DND-41 (cell line): ENCODE measurements around the gene IL22RA1.

Experiments used
- ATAC-seq: fragments of 200-7000 bp; cut with Tn5 transposase; 3 replicates; pipeline ENCODE4 v1.9.1; 2021; ENCODE audit warnings: low read depth; ENCODE audit not compliant: insufficient read depth
- DNase-seq: peaks from one replicate; pipeline ENCODE4 v3.0.0-alpha.2; 2020
- H2AFZ ChIP-seq: 2 replicates; pipeline ENCODE4 v1.6.0; 2012; ENCODE audit warnings: low read depth, low read length
- H3K27ac ChIP-seq: 2 replicates; pipeline ENCODE4 v1.5.1; 2012; ENCODE audit warnings: low read length, inconsistent platforms
- H3K27me3 ChIP-seq: fragments of 200-600 bp; sonication (generic); 2 replicates; pipeline ENCODE4 v1.6.0; 2012; ENCODE audit warnings: low read length, mild to moderate bottlenecking, inconsistent platforms; ENCODE audit not compliant: insufficient read depth, poor library complexity
- H3K36me3 ChIP-seq: 2 replicates; pipeline ENCODE4 v1.5.1; 2012; ENCODE audit warnings: low read length, inconsistent platforms; ENCODE audit not compliant: insufficient read depth
- H3K4me1 ChIP-seq: 2 replicates; pipeline ENCODE4 v1.5.1; 2012; ENCODE audit warnings: mild to moderate bottlenecking, low read length; ENCODE audit not compliant: insufficient read depth
- H3K4me2 ChIP-seq: 2 replicates; pipeline ENCODE4 v1.6.0; 2012; ENCODE audit warnings: mild to moderate bottlenecking, moderate library complexity, low read length, inconsistent platforms; ENCODE audit not compliant: insufficient read depth
- H3K4me3 ChIP-seq, 2 experiments: fragments of 200-600 bp in 1 of 2; shearing (Covaris generic) in 1 of 2; 2 replicates each; pipeline ENCODE4 v1.5.1; 2012 to 2016; ENCODE audit warnings: inconsistent platforms in 2 of 2, low read length in 2 of 2, mild to moderate bottlenecking in 2 of 2, low read depth in 1 of 2, moderate library complexity in 1 of 2
- H3K79me2 ChIP-seq: 2 replicates; pipeline ENCODE4 v1.6.0; 2012; ENCODE audit warnings: low read length, inconsistent platforms; ENCODE audit not compliant: insufficient read depth
- H3K9ac ChIP-seq: 2 replicates; pipeline ENCODE4 v1.6.0; 2012; ENCODE audit warnings: low read depth, mild to moderate bottlenecking, inconsistent platforms, low read length, moderate library complexity
- H3K9me3 ChIP-seq: 2 replicates; pipeline ENCODE4 v1.5.1; 2012; ENCODE audit warnings: low read length, moderate library complexity, mild to moderate bottlenecking, inconsistent platforms; ENCODE audit not compliant: insufficient read depth, severe bottlenecking
- H4K20me1 ChIP-seq: 2 replicates; pipeline ENCODE4 v1.6.0; 2012; ENCODE audit warnings: low read length; ENCODE audit not compliant: insufficient read depth
- EZH2 ChIP-seq: IDR thresholded peaks from 3 replicates; pipeline ENCODE4 v1.6.1; 2012; ENCODE audit warnings: borderline replicate concordance, low read depth, mild to moderate bottlenecking, moderate library complexity, low read length, inconsistent platforms; ENCODE audit not compliant: severe bottlenecking
- TF ChIP-seq, protein P1 (sequence below): IDR thresholded peaks from 2 replicates; pipeline ENCODE4 v1.5.1; 2012; ENCODE audit warnings: borderline replicate concordance, low read length, moderate library complexity, mild to moderate bottlenecking; ENCODE audit not compliant: poor library complexity, severe bottlenecking; ENCODE audit errors: extremely low read depth

IL22RA1 gene

DNA sequence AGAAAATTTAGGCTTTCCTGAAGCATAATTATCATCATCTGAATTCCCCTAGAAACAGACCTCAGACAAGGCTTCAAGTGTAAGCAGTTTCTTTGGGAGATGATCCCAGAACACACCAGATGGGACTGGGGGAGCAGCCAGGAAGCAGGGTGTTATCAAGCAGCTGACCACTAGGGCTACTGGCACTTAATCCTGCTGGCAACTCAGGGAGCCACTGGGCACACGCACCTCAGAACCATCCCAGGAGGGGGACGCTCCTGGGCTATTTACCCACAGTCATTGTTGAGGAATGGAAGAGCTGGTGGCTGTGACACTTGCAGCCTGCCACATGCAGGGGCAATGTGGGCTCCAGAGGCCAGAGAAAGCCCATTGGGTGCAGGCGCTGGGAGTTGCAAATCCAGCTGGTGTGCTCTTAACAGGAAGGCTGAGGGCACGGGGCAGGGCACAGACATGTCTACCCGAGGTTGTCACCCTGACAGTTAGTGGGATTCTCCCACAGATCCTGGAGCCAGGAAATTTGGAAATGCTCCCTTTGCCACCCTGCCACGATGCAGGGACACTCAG is 15.1 kb upstream of the IL22RA1 start:
- Histone ChIP-seq H3K27ac (no peak overlapping the region), H3K36me3 (no peaks in the 10 kb centered on the region), H2AFZ (no peak overlapping the region), H3K79me2 (no peaks in the 10 kb centered on the region), H3K4me3 (no peak overlapping the region), H3K27me3 (peaks cover 16% of the 10 kb centered on the region), H4K20me1 (0 out of 2 replicates have a peak, but pooled peaks cover under 1% of the 10 kb centered on the region), H3K4me1 (no peaks in the 10 kb centered on the region), H3K9me3 (no peaks in the 10 kb centered on the region), H3K9ac (no peak overlapping the region), H3K4me2 (no peak overlapping the region)
- DNase-seq, result no peak
- no peak for ATAC-seq
- TF ChIP-seq EZH2, result no peak
- TF ChIP-seq, protein P1, sequence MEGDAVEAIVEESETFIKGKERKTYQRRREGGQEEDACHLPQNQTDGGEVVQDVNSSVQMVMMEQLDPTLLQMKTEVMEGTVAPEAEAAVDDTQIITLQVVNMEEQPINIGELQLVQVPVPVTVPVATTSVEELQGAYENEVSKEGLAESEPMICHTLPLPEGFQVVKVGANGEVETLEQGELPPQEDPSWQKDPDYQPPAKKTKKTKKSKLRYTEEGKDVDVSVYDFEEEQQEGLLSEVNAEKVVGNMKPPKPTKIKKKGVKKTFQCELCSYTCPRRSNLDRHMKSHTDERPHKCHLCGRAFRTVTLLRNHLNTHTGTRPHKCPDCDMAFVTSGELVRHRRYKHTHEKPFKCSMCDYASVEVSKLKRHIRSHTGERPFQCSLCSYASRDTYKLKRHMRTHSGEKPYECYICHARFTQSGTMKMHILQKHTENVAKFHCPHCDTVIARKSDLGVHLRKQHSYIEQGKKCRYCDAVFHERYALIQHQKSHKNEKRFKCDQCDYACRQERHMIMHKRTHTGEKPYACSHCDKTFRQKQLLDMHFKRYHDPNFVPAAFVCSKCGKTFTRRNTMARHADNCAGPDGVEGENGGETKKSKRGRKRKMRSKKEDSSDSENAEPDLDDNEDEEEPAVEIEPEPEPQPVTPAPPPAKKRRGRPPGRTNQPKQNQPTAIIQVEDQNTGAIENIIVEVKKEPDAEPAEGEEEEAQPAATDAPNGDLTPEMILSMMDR, result no peak

DNA sequence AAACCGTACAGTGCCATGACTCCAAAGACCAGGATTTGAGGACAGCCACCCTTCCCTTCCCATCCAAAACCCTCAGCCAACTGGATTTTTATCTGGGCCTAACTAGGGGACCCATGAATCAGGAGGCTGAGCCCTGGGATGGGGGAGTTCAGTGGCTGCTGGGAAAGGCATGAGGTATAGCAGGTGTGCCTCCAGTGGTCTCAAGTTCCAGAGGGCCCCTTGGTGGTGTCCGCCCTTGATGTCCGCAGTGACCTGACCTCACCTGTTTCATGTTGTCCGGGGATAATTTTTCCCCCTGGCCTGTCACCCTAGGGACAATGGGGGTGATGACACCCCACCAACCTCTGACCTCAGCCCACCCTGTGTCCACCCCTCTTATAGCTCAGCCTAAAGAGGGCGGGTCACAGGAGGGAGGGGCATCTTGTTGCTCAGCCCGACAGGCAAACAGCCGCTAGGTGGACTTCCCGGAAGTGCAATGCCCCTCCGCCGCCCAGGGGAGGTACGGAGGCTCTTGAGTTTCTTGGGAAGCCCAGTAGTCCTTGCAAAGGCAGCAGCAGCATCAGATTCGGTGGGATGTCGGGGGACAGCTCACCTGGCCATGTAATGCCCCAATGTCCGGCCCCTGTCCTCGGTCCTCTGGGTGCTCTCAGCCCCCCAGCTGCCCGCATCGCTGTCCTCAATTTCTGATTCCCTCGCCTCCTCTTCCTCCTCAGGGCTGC is 13.8 kb upstream of the IL22RA1 start:
- H3K36me3 ChIP-seq, result no peaks in the 10 kb centered on the region

DNA sequence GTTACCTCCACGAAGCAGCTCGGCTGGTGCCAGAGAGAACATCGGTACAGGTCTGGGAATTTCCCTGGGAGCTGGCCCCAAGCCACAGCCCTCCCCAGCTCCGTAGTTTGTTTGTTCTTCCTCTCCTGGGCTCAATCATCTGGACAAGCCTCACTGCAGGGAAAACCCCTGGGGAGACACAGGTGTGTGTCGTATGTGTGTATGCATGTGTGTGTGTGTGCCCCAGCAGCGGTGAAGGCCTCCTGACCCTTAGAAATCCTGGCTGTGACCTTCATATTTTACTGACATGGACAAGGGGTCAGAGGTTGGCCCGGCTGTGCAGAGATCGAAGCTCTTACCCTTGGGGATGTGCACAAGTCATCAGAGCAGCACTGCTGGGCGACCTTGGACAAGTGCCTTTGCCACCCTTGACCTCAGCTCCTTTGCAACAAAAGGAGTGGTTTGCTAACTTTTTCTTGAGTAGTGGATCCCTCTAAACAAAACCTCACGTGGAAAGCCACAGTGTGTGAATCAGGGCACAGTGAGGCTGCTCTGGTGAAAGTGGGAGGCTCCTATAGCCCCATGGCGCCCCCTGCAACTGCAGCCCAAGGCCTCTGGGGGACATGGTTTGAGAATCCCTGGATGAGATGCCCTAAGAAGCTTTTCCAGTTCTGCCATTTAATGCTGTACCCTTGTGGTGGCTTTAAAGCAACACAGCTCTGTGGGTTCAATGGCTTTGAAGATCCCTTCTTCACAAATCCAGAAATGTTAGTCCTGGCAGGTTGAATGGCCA is 12.3 kb upstream of the IL22RA1 start:
- H3K27me3 ChIP-seq, result peaks cover 30% of the 10 kb centered on the region
- no peaks in the 10 kb centered on the region for H3K4me1 ChIP-seq
- H3K27ac ChIP-seq, result no peak overlapping the region
- H3K9ac ChIP-seq, result no peak overlapping the region
- DNase-seq (no peak), ATAC-seq (no peak)
- H2AFZ ChIP-seq, result no peak overlapping the region
- no peak overlapping the region for H3K4me3 ChIP-seq
- H3K9me3 ChIP-seq, result no peaks in the 10 kb centered on the region
- H3K79me2 ChIP-seq, result no peaks in the 10 kb centered on the region
- no peaks in the 10 kb centered on the region for H3K36me3 ChIP-seq
- TF ChIP-seq EZH2, result no peak
- TF ChIP-seq, protein P1, result peak; percentile 32
- no peak overlapping the region for H3K4me2 ChIP-seq
- peaks cover 4% of the 10 kb centered on the region; the same call in 1 of the 2 replicates for H4K20me1 ChIP-seq

More for the DNA sequence above, 13.8 kb upstream of the IL22RA1 start:
- Histone ChIP-seq H3K79me2 (no peaks in the 10 kb centered on the region), H3K27ac (no peak overlapping the region), H3K9me3 (no peaks in the 10 kb centered on the region), H3K27me3 (peaks cover 25% of the 10 kb centered on the region), H3K4me1 (no peaks in the 10 kb centered on the region), H3K4me2 (no peak overlapping the region), H3K4me3 (no peak overlapping the region), H2AFZ (no peak overlapping the region), H4K20me1 (peaks cover 4% of the 10 kb centered on the region; the same call in 1 of the 2 replicates), H3K9ac (no peak overlapping the region)
- ATAC-seq (no peak), DNase-seq (no peak)
- TF ChIP-seq, protein P1, result no peak
- TF ChIP-seq EZH2, result no peak
